HFFc6 (cell line): Measurements from ENCODE around the gene TMEM91. TPM values are rescaled to one million over a fixed set of nuclear protein-coding genes. Genes with fewer than 3 reads are reported as not detected.

Experiments
- DNase-seq: peaks from one replicate; pipeline ENCODE4 v3.0.0-alpha.2; 2018
- H3K27ac Mint-ChIP-seq: 2 replicates; pipeline ENCODE4 v1.8.0; 2020; ENCODE audit warnings: mild to moderate bottlenecking, mixed read lengths
- H3K27me3 Mint-ChIP-seq: 2 replicates; pipeline ENCODE4 v1.8.0; 2021; ENCODE audit warnings: mild to moderate bottlenecking, moderate library complexity, mixed read lengths; ENCODE audit not compliant: insufficient read depth
- H3K36me3 Mint-ChIP-seq: 2 replicates; pipeline ENCODE4 v1.8.0; 2021; ENCODE audit warnings: low read depth, mixed read lengths
- H3K4me1 Mint-ChIP-seq: 2 replicates; pipeline ENCODE4 v1.8.0; 2020; ENCODE audit warnings: low read depth, mixed read lengths
- H3K4me3 Mint-ChIP-seq: 2 replicates; pipeline ENCODE4 v1.8.0; 2020; ENCODE audit warnings: mild to moderate bottlenecking, moderate library complexity, mixed read lengths
- H3K9me3 Mint-ChIP-seq: 2 replicates; pipeline ENCODE4 v1.8.0; 2020; ENCODE audit warnings: mild to moderate bottlenecking, mixed read lengths
- long read RNA-seq: library from polyadenylated mRNA; unstranded; transcript quantifications from one replicate; pipeline ENCODE4 v2.0.0, GENCODE V29; 2019
- total RNA-seq, 6 experiments: library from RNA; stranded (reverse); fragmentation: NEBNext Ultra II Directional; extraction: Animal tissue kit (Norgen Biotek cat#: 25700); gene quantifications; 2 replicates in 1 of 6; 3 replicates in 5 of 6; pipeline ENCODE4 v1.2.3, GENCODE V29; 2021
- TF ChIP-seq, protein P1 (sequence below): fragments of 200-600 bp; sonication (generic); IDR thresholded peaks from 2 replicates; pipeline ENCODE4 v1.5.0; 2021; ENCODE audit warnings: antibody characterized with exemption, mild to moderate bottlenecking

TMEM91 gene
- total RNA-seq: 1 to 10 TPM; 1.4 to 2.6 (median 1.7) TPM
- long read RNA-seq, partial matches to known transcripts: 0 of 3 reads
- long read RNA-seq, other reads (novel, unspliced or antisense): 1 of 3 reads

DNA sequence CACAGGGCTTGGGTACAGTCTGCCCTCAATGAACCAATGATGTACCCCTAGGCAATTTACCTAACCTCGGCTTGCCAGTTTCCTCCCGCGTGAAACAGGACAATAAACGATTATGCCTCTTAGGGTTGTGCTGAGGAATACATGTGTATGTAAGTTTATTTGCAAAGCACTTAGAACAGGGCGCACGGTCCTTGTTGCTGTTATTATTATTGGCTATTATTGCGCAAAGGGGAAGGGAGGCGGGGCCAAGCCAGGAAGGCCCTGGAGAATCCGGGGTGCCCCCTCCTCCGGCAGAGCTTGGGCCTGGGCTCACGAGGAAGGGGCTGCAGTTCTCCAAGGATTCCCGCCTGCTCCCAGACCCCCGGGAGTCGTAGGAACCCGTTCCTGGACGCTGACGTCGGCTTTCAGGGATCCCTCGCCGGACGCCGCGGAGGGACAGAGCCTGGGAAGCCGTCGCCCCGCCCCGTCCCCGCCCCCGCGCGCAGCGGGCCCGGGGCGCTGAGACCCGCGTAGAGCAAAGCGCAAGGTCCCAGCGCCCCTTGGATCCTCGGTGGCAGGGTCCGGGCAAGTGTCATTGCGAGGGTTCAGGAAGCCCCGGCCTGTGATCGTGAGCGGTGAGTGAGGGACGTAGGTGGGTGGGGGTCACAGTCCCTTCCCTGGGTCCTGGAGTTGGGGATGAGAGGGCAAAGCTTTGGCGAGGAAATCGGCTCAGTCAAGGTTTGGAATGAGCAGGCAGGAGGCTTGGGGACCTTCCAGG is at the start of gene TMEM91:
TSS of gene TMEM91 (plus strand) at position 293 of the 757 bp plus-strand sequence. CDS start 1,777 bp downstream, outside the sequence.
- H3K4me3 Mint-ChIP-seq: peak within 1 kb of the TSS; percentile 67
- no peak within 1 kb of the TSS for H3K27ac Mint-ChIP-seq
- H3K4me1 Mint-ChIP-seq: peaks cover 41% of the 10 kb centered on the region
- TF ChIP-seq, protein P1, sequence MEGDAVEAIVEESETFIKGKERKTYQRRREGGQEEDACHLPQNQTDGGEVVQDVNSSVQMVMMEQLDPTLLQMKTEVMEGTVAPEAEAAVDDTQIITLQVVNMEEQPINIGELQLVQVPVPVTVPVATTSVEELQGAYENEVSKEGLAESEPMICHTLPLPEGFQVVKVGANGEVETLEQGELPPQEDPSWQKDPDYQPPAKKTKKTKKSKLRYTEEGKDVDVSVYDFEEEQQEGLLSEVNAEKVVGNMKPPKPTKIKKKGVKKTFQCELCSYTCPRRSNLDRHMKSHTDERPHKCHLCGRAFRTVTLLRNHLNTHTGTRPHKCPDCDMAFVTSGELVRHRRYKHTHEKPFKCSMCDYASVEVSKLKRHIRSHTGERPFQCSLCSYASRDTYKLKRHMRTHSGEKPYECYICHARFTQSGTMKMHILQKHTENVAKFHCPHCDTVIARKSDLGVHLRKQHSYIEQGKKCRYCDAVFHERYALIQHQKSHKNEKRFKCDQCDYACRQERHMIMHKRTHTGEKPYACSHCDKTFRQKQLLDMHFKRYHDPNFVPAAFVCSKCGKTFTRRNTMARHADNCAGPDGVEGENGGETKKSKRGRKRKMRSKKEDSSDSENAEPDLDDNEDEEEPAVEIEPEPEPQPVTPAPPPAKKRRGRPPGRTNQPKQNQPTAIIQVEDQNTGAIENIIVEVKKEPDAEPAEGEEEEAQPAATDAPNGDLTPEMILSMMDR: no peak
- DNase-seq: no peak
- no peaks in the 10 kb centered on the region for H3K9me3 Mint-ChIP-seq
- H3K27me3 Mint-ChIP-seq: peaks cover 2% of the 10 kb centered on the region
- H3K36me3 Mint-ChIP-seq: no peaks in the 10 kb centered on the region

DNA sequence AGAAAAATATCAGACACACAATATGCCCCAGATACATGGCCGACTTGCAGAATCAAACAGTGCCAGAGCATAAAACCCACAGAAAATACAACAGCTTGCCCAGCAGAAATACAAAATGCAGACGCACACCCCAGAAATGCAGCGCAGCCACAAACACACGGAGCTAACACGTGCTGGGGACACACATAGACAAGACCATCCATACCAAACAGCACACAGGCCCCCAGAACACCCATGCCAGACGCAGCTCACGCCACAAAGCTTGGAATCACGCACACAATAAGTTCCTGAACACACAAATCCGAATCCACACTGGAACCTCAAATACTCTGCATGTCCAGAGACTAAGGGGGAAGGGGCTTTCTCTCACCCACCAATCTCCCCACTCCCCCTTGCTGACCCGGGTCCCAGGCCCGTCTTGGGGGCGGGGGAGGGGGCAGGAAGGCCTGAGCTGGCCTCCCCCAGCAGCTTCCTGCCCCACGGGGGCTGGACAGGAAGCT is 49.2 kb upstream of the TMEM91 start:
- TF ChIP-seq, protein P1: no peak
- H3K9me3 Mint-ChIP-seq: no peaks in the 10 kb centered on the region
- peak overlapping the region; percentile 95 for H3K27ac Mint-ChIP-seq
- no peak for DNase-seq
- H3K36me3 Mint-ChIP-seq: peaks cover 34% of the 10 kb centered on the region
- H3K4me3 Mint-ChIP-seq: peak overlapping the region; percentile 83; the same call in 1 of the 2 replicates
- peaks cover 65% of the 10 kb centered on the region for H3K4me1 Mint-ChIP-seq
- peaks cover 3% of the 10 kb centered on the region for H3K27me3 Mint-ChIP-seq

DNA sequence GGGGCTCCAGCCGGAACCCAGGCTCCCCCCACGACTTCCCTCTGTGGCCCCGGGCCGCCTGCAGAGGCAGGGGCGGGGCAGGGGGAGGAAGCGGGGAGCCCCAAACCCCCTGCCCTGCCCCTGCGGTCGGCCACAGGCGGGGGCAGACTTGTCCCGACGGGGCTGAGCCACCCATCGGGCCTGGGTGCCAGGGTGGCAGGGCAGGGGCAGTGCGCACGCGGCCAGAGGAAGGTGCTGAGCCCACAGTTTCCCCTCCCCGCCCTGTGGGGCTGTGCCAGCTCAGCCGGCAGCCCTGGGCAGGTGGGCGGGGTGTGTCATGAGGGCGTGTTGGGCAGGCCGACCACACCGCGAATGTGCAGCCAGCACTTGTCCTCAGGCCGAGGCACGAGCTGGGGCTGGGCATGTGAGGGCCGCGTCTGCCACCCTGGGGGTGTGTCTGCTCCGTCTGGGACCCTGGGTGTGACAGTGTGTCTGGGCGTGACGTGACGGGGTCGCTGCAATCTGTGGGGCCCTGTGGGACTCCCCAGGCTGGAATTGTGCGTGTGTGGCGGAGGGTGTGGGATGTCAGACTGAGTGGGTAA is 48.7 kb upstream of the TMEM91 start:
- Mint-ChIP-seq H3K36me3 (peaks cover 35% of the 10 kb centered on the region), H3K4me1 (peaks cover 60% of the 10 kb centered on the region), H3K27me3 (peaks cover 2% of the 10 kb centered on the region), H3K4me3 (0 out of 2 replicates have a peak overlapping the region, but pooled peaks have one; percentile 18), H3K9me3 (no peaks in the 10 kb centered on the region), H3K27ac (peak overlapping the region; percentile 44; the same call in 1 of the 2 replicates)
- DNase-seq: no peak
- TF ChIP-seq, protein P1: no peak

DNA sequence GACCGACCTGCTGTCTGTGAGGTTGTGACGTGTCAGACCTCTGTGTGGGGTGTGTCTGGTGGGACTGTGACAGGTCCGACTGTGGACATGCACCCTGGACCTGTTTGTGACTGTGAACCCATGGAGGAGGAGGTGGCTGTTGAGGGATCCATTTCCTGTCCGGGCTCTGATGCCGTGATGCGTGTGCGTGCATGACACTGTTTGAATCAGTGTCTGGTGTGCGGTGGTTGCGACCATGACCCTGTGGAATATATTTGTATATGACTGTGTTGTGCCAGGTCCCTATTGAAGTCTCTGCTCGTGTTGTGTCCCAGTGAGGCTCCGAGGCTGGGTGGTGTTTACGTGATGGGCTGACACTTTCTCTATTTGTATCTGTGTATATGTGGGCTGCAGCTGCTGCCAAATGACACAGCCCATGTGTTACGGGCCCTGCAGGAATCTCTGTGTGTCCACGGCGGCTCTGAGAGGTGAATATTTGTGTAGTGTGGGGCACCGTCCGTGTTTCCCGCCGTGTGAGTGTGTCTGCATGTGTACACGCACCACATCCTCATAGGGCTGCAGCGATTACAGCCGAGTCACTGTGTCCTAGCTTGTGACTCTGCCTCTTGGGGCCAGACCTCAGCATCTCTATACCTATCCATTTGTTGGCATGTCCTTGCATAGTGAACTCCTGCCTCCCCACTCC is 48.0 kb upstream of the TMEM91 start:
- Mint-ChIP-seq H3K36me3 (peaks cover 36% of the 10 kb centered on the region), H3K4me1 (peaks cover 54% of the 10 kb centered on the region)

DNA sequence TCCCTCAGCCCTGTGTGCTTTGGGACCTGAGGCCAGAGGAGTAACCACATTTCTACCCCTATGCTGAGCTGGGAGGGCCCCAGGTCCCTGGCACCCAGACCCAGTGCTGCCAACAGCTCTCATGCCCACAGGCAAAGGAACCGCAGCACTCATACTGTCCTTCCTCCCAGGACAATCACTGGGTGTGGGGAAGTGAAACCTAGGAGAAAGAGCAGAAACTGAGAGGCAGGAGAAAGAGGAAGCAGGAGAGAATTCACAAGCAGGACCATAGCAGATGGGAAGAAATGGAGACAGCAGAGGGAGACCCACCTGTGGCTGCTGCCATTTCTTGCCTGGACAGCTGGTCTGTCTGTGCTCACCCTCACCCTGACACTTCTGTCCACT is 47.5 kb upstream of the TMEM91 start:
- TF ChIP-seq, protein P1: no peak
- H3K36me3 Mint-ChIP-seq: peaks cover 36% of the 10 kb centered on the region
- no peaks in the 10 kb centered on the region for H3K9me3 Mint-ChIP-seq
- H3K27me3 Mint-ChIP-seq: no peaks in the 10 kb centered on the region; the same call in none of the 2 replicates
- DNase-seq: no peak
- H3K4me1 Mint-ChIP-seq: peaks cover 48% of the 10 kb centered on the region
- peak overlapping the region; percentile 50; the same call in 1 of the 2 replicates for H3K27ac Mint-ChIP-seq
- no peak overlapping the region for H3K4me3 Mint-ChIP-seq

More for the DNA sequence above, 48.0 kb upstream of the TMEM91 start:
- DNase-seq: no peak
- H3K27ac Mint-ChIP-seq: peak overlapping the region; percentile 50
- no peaks in the 10 kb centered on the region; the same call in none of the 2 replicates for H3K27me3 Mint-ChIP-seq
- H3K9me3 Mint-ChIP-seq: no peaks in the 10 kb centered on the region
- 0 out of 2 replicates have a peak overlapping the region, but pooled peaks have one; percentile 18 for H3K4me3 Mint-ChIP-seq
- TF ChIP-seq, protein P1: no peak
